Measurements from ENCODE around the gene LDB3.

Gene LDB3

GRCh38 chr10:86742230-86742629 lies 73.9 kb downstream of the LDB3 start:
- DNase-seq (ENCODE audit: low read depth), result no peak
- TF ChIP-seq CTCF (IDR thresholded peaks at IDR 0.05; ENCODE audit: low read depth, low read length, missing control alignments), result no peak
- no peak overlapping the region for H3K4me3 ChIP-seq (ENCODE audit: low read depth, low read length)

- no peak for DNase-seq (ENCODE audit: low read depth)
- H3K4me3 ChIP-seq (ENCODE audit: low read depth, low read length), result no peak overlapping the region
- no peak for TF ChIP-seq CTCF (IDR thresholded peaks at IDR 0.05; ENCODE audit: low read depth, low read length, missing control alignments)
Observed at GRCh38 chr10:86744067-86744725, 75.9 kb downstream of the LDB3 start.

- no peak for TF ChIP-seq CTCF (IDR thresholded peaks at IDR 0.05; ENCODE audit: low read depth, low read length, missing control alignments)
- H3K4me3 ChIP-seq (ENCODE audit: low read depth, low read length), result no peak overlapping the region
- DNase-seq (ENCODE audit: low read depth), result no peak
Observed at GRCh38 chr10:86747796-86748581, 79.7 kb downstream of the LDB3 start.

- no peak for DNase-seq (ENCODE audit: low read depth)
- TF ChIP-seq CTCF (IDR thresholded peaks at IDR 0.05; ENCODE audit: low read depth, low read length, missing control alignments), result no peak
Observed at GRCh38 chr10:86749854-86750253, 81.5 kb downstream of the LDB3 start.

GRCh38 chr10:86751477-86751876 lies 83.2 kb downstream of the LDB3 start:
- no peak overlapping the region for H3K4me3 ChIP-seq (ENCODE audit: low read depth, low read length)
- DNase-seq (ENCODE audit: low read depth), result no peak
- TF ChIP-seq CTCF (IDR thresholded peaks at IDR 0.05; ENCODE audit: low read depth, low read length, missing control alignments), result no peak

More at GRCh38 chr10:86749854-86750253, 81.5 kb downstream of the LDB3 start:
- H3K4me3 ChIP-seq (ENCODE audit: low read depth, low read length), result no peak overlapping the region

- no peak overlapping the region for H3K4me3 ChIP-seq (ENCODE audit: low read depth, low read length)
- TF ChIP-seq CTCF (IDR thresholded peaks at IDR 0.05; ENCODE audit: low read depth, low read length, missing control alignments), result no peak
- no peak for DNase-seq (ENCODE audit: low read depth)
Observed at GRCh38 chr10:86752311-86752710, 84.0 kb downstream of the LDB3 start.

All from GM12864 (cell line).